GM18520 (cell line): ENCODE data around the gene NLRC3.
"Not testable (repeated sequence)": the region's sequence is repeated elsewhere in the genome, so short reads cannot be mapped to it uniquely, and the experiment has no call there.

ENCODE experiments used
- ATAC-seq: cut with Tn5 transposase; IDR thresholded peaks from one replicate; pipeline ENCODE4 v1.9.1; 2021; ENCODE audit not compliant: unreplicated experiment

Gene NLRC3

DNA sequence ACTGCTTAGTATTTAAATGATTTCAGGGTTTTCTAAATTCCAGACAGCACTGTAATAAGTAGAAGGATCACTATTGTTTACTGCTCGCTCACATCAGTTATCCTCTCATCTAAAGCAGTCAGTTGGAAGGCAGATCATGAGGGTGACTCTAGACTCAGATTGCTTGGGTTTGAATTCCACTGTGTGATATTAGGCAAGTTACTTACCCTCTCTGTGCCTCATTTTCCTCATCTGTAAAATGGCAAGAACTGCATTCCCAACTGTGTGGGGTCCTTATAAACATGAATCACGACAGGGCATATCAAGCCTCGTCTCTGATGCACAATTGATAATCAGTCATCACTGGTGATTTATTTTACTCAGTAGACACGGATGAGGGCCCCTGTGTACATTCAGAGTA is 61.3 kb downstream of the NLRC3 start:
- no peak for ATAC-seq

DNA sequence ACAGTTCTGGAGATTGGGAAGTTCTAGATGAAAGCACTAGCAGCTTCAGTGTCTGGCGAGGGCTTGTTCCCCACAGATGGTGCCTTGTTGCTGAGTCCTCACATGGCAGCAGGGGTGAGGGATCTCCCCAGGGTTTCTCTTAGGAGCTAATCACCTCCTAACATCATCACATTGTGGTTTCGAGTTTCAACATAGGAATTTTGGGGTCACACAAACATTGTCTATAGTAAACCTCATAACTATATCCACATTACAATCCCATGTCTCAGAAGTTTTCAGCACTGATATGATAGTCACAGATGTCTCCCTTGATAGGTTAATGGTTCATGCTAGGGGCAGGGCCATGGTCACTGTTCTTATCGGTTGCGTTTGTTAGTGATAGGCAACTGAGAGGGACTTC is 62.6 kb downstream of the NLRC3 start:
- ATAC-seq = no peak

DNA sequence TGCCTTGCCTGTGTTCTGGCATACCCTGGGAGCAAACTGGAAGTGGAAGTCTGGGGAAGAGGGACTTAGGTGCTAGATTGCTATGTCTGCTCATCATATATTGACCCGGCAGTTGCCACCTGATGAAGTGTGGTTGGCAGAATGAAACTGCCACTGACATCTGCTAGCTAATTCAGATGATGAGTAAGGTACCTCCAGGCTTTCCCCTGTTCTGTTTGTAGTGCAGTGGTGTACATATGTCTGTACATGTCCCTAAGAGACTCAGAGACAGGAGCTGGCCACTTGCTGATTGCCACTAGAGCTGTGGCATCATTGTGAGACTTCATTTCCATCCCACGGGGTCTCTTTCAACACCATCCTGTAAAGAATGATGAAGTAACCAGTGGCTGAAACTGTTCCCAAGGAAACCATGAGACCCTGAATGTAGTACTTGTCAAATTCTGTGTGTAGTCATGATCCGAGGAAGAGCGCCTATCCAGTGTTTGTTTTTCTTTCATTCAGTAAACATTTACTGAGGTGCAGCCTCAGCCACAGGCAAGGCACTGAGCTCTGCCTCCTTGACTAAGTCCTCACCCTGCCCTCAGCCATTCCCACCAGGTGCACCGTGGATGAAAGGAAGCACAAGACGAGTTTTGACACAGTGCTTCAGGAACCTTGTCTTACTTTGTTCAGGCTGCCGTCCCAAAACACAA is 63.2 kb downstream of the NLRC3 start:
- no peak for ATAC-seq

DNA sequence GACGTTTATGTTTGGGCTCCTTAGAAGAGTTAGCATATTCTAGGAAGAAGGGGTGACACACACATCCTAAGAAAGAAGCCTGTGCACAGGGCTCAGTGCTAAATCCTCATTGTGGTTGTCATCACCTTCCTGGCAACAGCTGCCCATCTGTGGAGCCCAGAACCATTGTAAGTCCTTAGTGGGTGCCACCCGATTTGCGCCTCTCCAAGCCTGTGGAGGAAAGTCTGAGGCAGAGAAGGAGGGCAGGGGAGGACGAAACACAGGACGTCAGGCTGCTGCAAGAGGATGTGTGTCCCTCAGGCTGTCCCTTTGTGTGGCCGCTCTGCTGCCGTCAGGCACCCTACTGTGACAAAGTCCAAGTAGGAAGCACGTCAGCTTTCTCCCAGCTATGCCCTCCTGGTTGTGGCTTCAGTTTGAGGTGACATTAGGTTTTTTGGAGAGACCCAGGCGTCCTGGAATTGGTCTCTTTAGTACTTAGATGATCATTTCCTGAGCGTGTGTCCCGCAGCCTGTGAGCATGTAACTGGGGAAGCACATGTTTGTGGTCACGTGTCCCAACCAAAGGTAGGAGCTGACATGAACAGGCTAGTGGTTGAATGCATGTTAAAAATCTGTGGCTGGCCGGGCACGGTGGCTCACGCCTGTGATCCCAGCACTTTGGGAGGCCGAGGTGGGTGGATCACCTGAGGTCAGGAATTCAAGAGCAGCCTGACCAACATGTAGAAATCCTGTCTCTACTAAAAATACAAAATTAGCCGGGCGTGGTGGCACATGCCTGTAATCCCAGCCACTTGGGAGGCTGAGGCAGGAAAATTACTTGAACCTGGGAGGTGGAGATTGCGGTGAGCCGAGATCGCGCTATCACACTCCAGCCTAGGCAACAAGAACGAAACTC is 65.7 kb downstream of the NLRC3 start:
- ATAC-seq = no peak

DNA sequence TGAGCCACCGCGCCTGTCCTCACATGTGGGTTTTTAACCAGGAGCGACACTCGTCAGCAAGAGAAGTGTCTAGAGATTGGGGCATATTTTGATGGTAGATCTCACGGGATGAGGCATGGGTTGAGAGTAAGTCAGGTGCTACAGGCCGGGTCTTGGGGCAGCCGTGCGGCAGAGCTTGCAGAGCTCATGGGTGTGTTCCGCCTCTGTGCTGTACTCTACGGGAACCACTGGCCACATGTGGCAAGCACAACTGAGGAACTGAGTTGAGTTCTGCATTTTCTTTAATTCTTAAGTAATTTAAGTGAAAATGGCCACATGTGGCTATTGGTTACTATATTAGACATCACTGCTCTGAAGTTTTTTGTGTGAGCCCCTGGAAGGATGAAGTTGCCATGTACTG is 66.8 kb downstream of the NLRC3 start:
- no peak for ATAC-seq

DNA sequence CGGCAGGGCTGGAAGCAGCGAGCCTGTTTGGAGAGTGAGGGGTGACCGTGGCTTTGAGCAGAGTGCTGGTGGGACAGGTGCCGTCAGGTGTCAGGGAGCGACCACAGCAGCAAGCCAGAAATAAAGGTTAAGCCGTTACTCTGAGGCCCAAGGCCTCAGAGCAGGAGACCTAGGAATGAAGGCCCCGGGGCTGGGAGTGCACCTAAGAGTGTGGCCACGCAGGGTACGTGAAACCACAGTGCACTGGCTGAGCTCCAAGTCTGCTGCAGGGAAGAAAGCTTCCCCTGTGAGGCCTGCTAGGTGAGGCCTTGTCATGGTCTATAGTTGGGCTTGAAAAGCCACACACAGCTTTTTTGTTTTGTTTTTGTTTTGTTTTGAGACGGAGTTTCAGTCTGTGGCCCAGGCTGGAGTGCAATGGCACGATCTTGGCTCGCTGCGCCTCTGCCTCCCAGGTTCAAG is 67.7 kb downstream of the NLRC3 start:
- no peak for ATAC-seq

DNA sequence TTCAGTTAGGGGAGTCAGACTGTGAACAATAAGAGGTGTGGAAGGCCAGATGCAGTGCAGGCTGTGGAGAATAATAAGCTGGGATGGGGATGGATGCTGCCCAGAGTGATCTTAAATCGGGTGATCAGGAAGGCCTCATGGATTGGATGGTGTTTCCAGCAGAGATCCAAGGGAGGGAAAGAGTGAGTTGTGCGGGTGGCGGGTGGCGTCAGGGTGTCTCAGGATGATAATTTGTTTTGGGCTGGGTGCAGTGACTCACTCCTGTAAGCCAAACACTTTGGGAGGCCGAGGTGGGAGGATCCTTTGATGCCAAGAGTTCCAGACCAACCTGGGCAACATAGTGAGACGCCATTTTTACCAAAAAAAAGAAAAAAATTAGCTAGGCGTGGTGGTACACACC is 68.5 kb downstream of the NLRC3 start:
- ATAC-seq = no peak

DNA sequence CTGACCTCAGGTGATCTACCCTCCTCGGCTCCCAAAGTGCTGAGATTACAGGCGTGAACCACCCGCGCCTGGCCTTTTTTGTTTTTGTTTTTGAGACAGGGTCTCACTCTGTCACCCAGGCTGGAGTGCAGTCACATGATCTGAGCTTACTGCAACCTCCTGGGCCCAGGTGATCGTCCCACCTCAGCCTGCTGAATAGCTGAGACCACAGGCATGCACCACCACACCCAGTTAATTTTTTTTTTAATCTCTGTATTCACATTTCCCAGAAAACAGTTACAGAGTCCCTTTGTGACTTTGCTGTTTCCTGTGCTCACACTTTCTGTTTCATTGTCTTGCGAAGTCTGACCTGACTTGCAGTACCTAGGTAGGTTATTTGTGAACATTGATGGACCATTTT is 73.7 kb downstream of the NLRC3 start:
- ATAC-seq = no peak

DNA sequence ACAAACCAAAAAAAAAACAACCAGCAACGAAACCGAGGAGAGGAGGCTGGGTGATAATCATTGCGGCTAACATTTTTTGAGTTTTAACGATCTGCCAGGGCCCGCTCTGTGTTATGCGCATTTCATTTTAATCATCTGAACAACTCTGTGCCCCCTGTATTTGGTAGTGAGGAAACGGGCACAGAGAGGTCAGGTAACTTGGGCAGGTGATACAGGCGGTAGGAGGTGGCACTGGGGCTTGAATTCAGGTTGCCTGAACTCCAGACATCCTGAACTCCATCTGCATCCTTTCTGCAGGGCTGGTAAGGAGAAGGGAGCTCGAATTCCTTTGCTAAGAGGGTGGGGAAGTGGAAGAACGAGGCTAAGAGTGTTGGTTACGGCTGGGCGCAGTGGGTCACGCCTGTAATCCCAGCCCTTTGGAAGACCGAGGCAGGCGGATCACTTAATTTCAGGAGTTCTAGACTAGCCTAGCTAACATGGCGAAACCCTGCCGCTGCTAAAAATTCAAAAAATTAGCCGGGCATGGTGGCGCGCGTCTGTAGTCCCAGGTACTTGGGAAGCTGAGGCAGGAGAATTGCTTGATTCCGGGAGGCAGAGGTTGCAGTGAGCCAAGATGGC is 75.3 kb downstream of the NLRC3 start:
- ATAC-seq = no peak

DNA sequence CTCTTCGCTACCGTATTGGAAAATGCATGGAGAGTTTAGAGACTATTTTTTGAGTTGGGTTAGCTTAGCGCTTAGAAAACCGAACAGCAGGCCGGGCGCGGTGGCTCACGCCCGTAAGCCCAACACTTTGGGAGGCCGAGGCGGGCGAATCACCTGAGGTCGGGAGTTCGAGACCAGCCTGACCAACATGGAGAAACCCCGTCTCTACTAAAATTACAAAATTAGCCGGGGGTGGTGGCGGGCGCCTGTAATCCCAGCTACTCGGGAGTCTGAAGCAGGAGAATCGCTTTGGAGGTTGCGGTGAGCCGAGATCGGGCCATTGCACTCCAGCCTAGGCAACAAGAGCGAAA is 75.8 kb downstream of the NLRC3 start:
- ATAC-seq = not testable (repeated sequence)

DNA sequence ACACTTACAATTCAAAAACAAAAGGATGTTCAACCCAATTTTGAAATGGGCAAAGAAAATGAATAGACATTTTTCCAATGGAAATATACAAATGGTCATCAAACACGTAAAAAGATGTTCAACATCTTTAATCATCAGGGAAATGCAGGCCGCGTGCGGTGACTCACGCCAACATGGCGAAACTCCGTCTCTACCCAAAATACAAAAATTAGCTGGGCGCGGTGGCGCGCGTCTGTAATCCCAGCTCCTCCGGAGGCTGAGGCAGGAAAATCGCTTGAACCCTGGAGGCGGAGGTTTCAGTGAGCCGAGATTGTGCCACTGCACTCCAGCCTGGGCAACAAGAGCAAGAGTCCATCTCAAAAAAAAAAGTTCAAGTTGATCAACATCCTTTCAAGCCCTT is 78.2 kb downstream of the NLRC3 start:
- ATAC-seq = no peak

DNA sequence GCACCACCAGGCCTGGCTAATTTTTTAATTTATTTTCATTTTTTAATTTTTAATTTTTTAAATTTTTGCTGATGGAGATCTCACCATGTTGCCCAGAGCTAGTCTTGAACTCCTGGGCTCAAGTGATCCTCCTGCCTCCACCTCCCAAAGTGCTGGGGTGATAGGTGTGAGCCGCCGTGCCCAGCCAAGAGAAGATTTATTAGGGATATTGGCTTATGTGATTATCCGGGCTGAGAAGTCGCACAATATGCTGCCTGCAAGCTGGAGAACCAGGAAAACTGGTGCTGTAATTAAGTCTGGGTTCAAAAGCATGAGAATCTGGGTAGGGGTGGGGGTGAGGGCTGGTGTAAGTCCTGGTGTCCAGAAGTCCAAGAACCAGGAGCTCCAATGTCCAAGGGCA is 79.4 kb downstream of the NLRC3 start:
- no peak for ATAC-seq

DNA sequence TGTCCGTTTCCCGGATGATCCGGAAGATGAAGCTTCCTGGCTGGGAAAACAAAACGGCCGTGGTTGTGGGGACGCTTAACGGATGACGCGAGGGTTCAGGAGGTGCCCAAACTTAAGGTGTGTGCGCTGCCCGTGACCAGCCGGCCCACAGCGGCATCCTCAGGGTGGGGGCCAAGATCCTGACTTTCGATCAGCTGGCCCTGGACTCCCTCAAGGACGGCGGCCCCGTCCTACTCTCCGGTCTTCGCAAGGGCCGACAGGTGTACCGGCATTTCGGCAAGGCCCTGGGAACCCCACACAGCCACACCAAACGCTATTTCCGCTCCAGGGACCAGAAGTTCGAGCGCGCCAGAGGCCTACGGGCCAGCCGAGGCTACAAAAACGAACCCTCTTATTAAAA is 80.8 kb downstream of the NLRC3 start:
- no peak for ATAC-seq

DNA sequence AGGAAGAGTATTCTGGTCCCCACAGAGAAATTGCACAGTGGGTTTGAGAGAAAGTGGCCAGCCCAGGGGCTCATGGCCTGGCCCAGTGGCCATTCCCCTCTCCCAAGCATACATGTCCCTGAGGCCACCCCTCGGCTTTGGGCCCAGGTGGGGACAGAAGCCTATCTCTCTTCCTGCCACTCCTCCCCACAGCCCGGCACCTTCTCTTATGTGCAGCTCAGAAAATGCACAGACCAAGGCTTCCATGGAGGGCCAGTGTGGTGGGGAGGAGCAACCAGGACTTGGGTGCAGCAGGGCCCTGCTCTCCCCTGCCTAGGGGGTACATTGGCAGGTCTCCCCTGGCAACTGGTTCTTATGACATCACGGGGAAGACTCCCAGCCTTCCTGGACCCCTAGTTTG is 82.0 kb downstream of the NLRC3 start, which contains the start of gene C16orf90:
TSS of gene C16orf90 (minus strand) at position 314 of the 400 bp plus-strand sequence. CDS start at position 246, 68 bp downstream.
- no peak for ATAC-seq

DNA sequence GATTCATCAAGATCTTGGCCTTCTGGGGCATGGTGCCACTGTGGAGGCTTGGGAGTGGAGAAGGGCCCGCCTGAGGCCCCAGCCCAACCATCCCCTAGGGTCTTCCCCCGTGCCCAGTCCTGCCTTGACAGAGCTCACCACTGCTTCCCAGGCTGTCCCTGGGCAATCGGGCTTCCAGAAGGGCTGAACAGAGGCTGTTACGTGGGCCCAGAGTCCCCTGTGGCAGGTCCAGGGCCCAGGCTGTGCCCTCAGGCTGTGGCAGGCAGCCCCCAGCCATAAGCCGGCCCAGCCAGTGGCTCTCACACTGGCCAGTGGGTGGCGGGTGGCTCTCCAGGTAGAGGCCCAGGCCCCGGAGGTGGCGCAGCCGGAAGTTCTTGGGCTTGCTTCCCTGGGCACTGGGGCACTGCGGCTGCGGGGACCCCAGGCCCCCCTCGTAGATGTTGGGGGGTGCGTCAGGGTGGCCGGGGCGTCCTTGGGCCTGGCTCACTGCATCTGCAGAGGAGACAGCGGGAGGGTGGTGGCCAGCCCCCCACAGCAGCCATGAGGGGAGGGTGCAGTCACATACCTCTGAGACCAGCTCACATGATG is 82.7 kb downstream of the NLRC3 start:
- ATAC-seq = no peak

DNA sequence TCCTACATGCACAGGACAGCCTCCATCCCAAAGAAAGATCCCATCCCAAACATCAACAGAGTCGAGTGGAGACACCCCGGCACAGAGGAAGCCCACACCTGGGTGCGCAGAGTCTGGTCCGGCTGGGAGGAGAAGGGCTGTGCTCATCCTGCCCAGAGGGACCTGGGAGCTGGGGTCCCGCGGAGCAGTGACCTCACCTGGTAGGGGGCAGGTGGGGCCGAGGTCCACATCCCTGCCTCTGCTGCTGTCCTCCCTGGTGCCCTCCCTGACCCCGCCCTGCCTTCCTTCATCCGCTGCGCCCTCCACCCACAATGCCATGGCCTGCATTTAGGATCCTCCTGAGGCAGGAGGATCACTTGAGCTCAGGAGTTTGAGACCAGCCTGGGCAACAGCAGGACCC is 84.8 kb downstream of the NLRC3 start:
- no peak for ATAC-seq

DNA sequence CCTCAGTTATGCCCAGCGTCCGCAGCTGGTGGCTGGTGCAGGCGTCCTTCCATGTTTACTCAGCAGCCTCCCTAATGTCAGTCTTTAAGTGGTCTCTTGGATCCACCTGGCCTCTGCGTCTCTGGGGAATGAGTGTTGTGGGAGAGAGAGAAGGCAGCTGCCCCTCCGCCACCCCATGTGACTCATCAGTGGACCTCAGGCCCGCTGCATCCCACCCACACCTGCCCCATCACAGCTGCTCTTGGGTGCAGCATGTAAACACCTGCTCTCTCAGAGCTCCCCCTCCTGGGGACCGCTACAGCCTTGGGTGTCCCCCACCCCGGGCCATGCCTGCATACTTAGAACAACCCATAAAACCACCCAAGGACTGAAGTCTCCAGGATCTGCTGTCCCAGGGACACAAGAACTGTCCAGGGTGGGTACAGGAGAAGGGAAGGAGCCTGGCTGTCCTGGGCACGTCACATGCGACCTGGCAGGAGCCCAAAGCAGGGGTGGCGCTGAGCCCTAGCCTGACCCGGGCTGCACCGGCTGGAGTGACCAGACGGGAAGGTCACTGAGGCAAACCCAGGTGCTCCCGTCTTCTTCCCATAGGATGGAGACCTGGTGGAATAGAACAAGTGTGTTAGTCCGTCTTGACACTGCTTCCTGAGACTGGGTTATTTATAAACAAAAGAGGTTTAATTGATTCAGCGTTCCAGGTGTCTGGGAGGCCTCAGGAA is 86.1 kb downstream of the NLRC3 start:
- no peak for ATAC-seq
